GM12878 (cell line): ENCODE measurements around the gene CCDC110. TPM values are rescaled to one million over a fixed set of nuclear protein-coding genes. Genes with fewer than 3 reads are reported as not detected.

ENCODE experiments used
- CEBPB ChIP-seq, 2 experiments: fragments of 150-350 bp in 1 of 2; IDR thresholded peaks; 2 replicates each; pipeline ENCODE4 v1.6.1; 2012 to 2014; ENCODE audit warnings: low read depth in 2 of 2, low read length in 2 of 2, borderline replicate concordance in 1 of 2, inconsistent platforms in 1 of 2
- DPF2 ChIP-seq: fragments of 450-650 bp; IDR thresholded peaks from 2 replicates; pipeline ENCODE4 v1.6.1; 2017; ENCODE audit warnings: mild to moderate bottlenecking
- EED ChIP-seq: sonication (generic); IDR thresholded peaks from 2 replicates; pipeline ENCODE4 v1.6.1; 2016; ENCODE audit warnings: antibody characterized with exemption, low read depth
- IKZF1 ChIP-seq: fragments of 450-650 bp; conservative IDR thresholded peaks from 2 replicates; pipeline ENCODE4 v1.6.1; 2017; ENCODE audit warnings: antibody characterized with exemption, mild to moderate bottlenecking
- MEF2B ChIP-seq: fragments of 450-650 bp; IDR thresholded peaks from 2 replicates; pipeline ENCODE4 v1.6.1; 2018; ENCODE audit warnings: mild to moderate bottlenecking, moderate library complexity; ENCODE audit not compliant: partially characterized antibody, poor library complexity, severe bottlenecking
- MTA3 ChIP-seq: IDR thresholded peaks from 2 replicates; pipeline ENCODE4 v1.6.1; 2012; ENCODE audit warnings: low read length, inconsistent platforms, borderline replicate concordance
- NFYA ChIP-seq: IDR thresholded peaks from 2 replicates; pipeline ENCODE4 v1.6.1; 2011; ENCODE audit warnings: low read depth, mild to moderate bottlenecking, low read length, improper control_type of control experiment, borderline replicate concordance
- NFYB ChIP-seq: IDR thresholded peaks from 2 replicates; pipeline ENCODE4 v1.6.1; 2011; ENCODE audit warnings: low read depth, mild to moderate bottlenecking, low read length, improper control_type of control experiment, moderate library complexity; ENCODE audit not compliant: insufficient read depth
- SMC3 ChIP-seq: IDR thresholded peaks from 2 replicates; pipeline ENCODE4 v1.6.1; 2011; ENCODE audit warnings: low read length, improper control_type of control experiment, borderline replicate concordance
- TAF1 ChIP-seq: IDR thresholded peaks from 2 replicates; pipeline ENCODE4 v1.6.1; 2011; ENCODE audit warnings: mild to moderate bottlenecking, low read depth, low read length, borderline replicate concordance
- TCF12 ChIP-seq: IDR thresholded peaks from 2 replicates; pipeline ENCODE4 v1.6.1; 2011; ENCODE audit warnings: low read depth, mild to moderate bottlenecking, low read length
- WRNIP1 ChIP-seq: IDR thresholded peaks from 2 replicates; pipeline ENCODE4 v1.6.1; 2011; ENCODE audit warnings: low read depth, low read length, improper control_type of control experiment, borderline replicate concordance
- ZZZ3 ChIP-seq: IDR thresholded peaks from 2 replicates; pipeline ENCODE4 v1.6.1; 2011; ENCODE audit warnings: low read depth; ENCODE audit not compliant: control insufficient read depth, insufficient read length
- polyA plus RNA-seq, 11 experiments: library from polyadenylated mRNA; depleted of rRNA in 4 of 11; unstranded in 6 of 11; stranded (reverse) in 5 of 11; fragments of >200 nt; fragmentation: Nextera tagmentation in 4 of 11; fragmentation: Illumina TruSeq in 1 of 11; extraction: Ambion mirVana in 4 of 11; extraction: Trizol in 1 of 11; gene quantifications; 1 replicate in 1 of 11; 2 replicates in 10 of 11; pipeline versions ENCODE4 v1.2.1 to v1.2.3, GENCODE V29; 2011 to 2016; ENCODE audit warnings: inconsistent platforms in 2 of 11, missing spikeins in 2 of 11, low read depth in 1 of 11
- total RNA-seq, 4 experiments: library from RNA; depleted of rRNA in 3 of 4; stranded (reverse); fragments of >200 nt in 3 of 4; fragmentation: Illumina TruSeq in 1 of 4; extraction: Trizol in 1 of 4; gene quantifications; 2 replicates each; pipeline versions ENCODE4 v1.2.1 to v1.2.3, GENCODE V29; 2013 to 2021
- TF ChIP-seq, protein P1 (sequence below): IDR thresholded peaks from 2 replicates; pipeline ENCODE4 v1.6.1; 2012; ENCODE audit warnings: low read depth, low read length, improper control_type of control experiment
- TF ChIP-seq, protein P2 (sequence below): IDR thresholded peaks from 2 replicates; pipeline ENCODE4 v1.6.1; 2011; ENCODE audit warnings: mild to moderate bottlenecking, low read depth, low read length, moderate library complexity; ENCODE audit not compliant: insufficient replicate concordance
- TF ChIP-seq, protein P3 (sequence below): fragments of 450-650 bp; IDR thresholded peaks from 2 replicates; pipeline ENCODE4 v1.6.1; 2017; ENCODE audit warnings: mild to moderate bottlenecking, moderate library complexity
- TF ChIP-seq, protein P4 (sequence below): IDR thresholded peaks from 2 replicates; pipeline ENCODE4 v1.6.1; 2011; ENCODE audit warnings: borderline replicate concordance, low read depth, mild to moderate bottlenecking, moderate library complexity, mixed read lengths, low read length; ENCODE audit not compliant: insufficient read depth; ENCODE audit errors: extremely low read length
- TF ChIP-seq, protein P5 (sequence below): fragments of 450-650 bp; IDR thresholded peaks from 2 replicates; pipeline ENCODE4 v1.6.1; 2017; ENCODE audit warnings: antibody characterized with exemption, mild to moderate bottlenecking, moderate library complexity

The CCDC110 gene
- total and polyA plus RNA-seq, 10 of the 15 experiments (the other 5 are each of a cell fraction or from before 2014, with no cell fraction given), result 0.85 to 3.1 (median 2.1) TPM; not detected in 1

DNA sequence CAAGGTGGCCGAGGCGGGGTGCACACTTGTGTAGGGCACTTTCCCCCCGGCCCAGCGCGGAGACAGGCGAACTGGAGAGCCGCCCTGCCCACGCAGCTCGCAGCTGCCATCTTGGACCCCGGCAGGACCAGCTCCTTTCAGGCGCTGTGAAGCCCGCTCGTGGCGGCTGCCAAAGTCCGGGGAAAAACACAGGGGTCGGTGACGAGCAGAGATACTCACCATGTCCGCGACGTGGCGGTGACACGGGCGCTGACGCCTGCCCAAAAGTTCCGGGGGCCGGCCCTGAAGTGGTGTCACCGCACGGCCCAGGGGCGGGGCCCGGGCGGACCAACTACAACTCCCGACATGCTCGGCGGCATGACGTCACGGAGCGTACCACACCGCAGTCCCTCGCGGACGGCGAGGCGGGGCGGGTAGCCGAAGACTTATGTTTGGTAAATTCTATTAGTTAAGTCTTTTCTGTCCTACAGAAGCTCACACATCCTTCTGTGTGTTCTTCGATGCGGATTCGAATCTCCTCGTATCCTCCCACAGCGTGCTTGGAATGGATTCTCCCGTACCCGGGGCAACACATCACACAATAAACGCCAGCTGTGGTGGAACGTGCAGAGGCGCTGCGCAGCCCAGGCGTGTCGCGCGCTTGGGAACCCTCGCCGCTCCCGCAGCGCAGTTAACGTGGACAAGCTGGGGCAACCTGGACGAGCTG is 45.7 kb downstream of the CCDC110 start, which contains the start of gene UFSP2 (continued):
- TF ChIP-seq, protein P1, sequence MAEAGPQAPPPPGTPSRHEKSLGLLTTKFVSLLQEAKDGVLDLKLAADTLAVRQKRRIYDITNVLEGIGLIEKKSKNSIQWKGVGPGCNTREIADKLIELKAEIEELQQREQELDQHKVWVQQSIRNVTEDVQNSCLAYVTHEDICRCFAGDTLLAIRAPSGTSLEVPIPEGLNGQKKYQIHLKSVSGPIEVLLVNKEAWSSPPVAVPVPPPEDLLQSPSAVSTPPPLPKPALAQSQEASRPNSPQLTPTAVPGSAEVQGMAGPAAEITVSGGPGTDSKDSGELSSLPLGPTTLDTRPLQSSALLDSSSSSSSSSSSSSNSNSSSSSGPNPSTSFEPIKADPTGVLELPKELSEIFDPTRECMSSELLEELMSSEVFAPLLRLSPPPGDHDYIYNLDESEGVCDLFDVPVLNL, result peak; percentile 15; the same call in 1 of the 2 replicates
- TF ChIP-seq NFYA (no peak), DPF2 (peak; percentile 79), WRNIP1 (no peak), MTA3 (no peak; the same call in 1 of the 2 replicates), CEBPB (IDR thresholded peaks at IDR 0.05; ENCODE audit: borderline replicate concordance in 1 of 2, low read depth in 2 of 2, low read length in 2 of 2) (no peak), NFYB (no peak), MEF2B (peak; percentile 55), EED (no peak), TCF12 (peak; percentile 83), TAF1 (peak; percentile 62; the same call in 1 of the 2 replicates), SMC3 (no peak), ZZZ3 (no peak), IKZF1 (peak; percentile 98)
- TF ChIP-seq, protein P2, sequence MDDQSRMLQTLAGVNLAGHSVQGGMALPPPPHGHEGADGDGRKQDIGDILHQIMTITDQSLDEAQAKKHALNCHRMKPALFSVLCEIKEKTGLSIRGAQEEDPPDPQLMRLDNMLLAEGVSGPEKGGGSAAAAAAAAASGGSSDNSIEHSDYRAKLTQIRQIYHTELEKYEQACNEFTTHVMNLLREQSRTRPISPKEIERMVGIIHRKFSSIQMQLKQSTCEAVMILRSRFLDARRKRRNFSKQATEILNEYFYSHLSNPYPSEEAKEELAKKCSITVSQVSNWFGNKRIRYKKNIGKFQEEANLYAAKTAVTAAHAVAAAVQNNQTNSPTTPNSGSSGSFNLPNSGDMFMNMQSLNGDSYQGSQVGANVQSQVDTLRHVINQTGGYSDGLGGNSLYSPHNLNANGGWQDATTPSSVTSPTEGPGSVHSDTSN, result peak; percentile 79
- TF ChIP-seq, protein P3, sequence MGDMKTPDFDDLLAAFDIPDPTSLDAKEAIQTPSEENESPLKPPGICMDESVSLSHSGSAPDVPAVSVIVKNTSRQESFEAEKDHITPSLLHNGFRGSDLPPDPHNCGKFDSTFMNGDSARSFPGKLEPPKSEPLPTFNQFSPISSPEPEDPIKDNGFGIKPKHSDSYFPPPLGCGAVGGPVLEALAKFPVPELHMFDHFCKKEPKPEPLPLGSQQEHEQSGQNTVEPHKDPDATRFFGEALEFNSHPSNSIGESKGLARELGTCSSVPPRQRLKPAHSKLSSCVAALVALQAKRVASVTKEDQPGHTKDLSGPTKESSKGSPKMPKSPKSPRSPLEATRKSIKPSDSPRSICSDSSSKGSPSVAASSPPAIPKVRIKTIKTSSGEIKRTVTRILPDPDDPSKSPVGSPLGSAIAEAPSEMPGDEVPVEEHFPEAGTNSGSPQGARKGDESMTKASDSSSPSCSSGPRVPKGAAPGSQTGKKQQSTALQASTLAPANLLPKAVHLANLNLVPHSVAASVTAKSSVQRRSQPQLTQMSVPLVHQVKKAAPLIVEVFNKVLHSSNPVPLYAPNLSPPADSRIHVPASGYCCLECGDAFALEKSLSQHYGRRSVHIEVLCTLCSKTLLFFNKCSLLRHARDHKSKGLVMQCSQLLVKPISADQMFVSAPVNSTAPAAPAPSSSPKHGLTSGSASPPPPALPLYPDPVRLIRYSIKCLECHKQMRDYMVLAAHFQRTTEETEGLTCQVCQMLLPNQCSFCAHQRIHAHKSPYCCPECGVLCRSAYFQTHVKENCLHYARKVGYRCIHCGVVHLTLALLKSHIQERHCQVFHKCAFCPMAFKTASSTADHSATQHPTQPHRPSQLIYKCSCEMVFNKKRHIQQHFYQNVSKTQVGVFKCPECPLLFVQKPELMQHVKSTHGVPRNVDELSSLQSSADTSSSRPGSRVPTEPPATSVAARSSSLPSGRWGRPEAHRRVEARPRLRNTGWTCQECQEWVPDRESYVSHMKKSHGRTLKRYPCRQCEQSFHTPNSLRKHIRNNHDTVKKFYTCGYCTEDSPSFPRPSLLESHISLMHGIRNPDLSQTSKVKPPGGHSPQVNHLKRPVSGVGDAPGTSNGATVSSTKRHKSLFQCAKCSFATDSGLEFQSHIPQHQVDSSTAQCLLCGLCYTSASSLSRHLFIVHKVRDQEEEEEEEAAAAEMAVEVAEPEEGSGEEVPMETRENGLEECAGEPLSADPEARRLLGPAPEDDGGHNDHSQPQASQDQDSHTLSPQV, result no peak
- TF ChIP-seq, protein P4, sequence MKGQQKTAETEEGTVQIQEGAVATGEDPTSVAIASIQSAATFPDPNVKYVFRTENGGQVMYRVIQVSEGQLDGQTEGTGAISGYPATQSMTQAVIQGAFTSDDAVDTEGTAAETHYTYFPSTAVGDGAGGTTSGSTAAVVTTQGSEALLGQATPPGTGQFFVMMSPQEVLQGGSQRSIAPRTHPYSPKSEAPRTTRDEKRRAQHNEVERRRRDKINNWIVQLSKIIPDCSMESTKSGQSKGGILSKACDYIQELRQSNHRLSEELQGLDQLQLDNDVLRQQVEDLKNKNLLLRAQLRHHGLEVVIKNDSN, result no peak
- TF ChIP-seq, protein P5, sequence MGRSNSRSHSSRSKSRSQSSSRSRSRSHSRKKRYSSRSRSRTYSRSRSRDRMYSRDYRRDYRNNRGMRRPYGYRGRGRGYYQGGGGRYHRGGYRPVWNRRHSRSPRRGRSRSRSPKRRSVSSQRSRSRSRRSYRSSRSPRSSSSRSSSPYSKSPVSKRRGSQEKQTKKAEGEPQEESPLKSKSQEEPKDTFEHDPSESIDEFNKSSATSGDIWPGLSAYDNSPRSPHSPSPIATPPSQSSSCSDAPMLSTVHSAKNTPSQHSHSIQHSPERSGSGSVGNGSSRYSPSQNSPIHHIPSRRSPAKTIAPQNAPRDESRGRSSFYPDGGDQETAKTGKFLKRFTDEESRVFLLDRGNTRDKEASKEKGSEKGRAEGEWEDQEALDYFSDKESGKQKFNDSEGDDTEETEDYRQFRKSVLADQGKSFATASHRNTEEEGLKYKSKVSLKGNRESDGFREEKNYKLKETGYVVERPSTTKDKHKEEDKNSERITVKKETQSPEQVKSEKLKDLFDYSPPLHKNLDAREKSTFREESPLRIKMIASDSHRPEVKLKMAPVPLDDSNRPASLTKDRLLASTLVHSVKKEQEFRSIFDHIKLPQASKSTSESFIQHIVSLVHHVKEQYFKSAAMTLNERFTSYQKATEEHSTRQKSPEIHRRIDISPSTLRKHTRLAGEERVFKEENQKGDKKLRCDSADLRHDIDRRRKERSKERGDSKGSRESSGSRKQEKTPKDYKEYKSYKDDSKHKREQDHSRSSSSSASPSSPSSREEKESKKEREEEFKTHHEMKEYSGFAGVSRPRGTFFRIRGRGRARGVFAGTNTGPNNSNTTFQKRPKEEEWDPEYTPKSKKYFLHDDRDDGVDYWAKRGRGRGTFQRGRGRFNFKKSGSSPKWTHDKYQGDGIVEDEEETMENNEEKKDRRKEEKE, result peak; percentile 97
